DOHH2 (cell line): ENCODE data around the gene TGFBR3.

Source experiments
- H3F3A ChIP-seq: fragments of 200-600 bp; sonication (generic), shearing (Covaris generic); 2 replicates; pipeline ENCODE4 v1.6.0; 2016; ENCODE audit warnings: antibody characterized with exemption, mild to moderate bottlenecking; ENCODE audit not compliant: control insufficient read depth, insufficient read depth
- H3K27ac ChIP-seq: fragments of 200-600 bp; sonication (generic); 2 replicates; pipeline ENCODE4 v1.5.1; 2014; ENCODE audit warnings: low read depth, mild to moderate bottlenecking, low read length, moderate library complexity
- H3K27me3 ChIP-seq: fragments of 200-600 bp; sonication (generic); 2 replicates; pipeline ENCODE4 v1.6.1; 2014; ENCODE audit warnings: mild to moderate bottlenecking, low read length, mixed read lengths; ENCODE audit not compliant: control insufficient read depth
- H3K36me3 ChIP-seq: fragments of 200-600 bp; sonication (generic); 2 replicates; pipeline ENCODE4 v1.6.1; 2014; ENCODE audit warnings: mild to moderate bottlenecking, low read length, moderate library complexity, mixed read lengths; ENCODE audit not compliant: control insufficient read depth
- H3K4me1 ChIP-seq: fragments of 200-600 bp; sonication (generic); 2 replicates; pipeline ENCODE4 v1.6.1; 2014; ENCODE audit warnings: mild to moderate bottlenecking, low read length, mixed read lengths; ENCODE audit not compliant: control insufficient read depth
- H3K4me2 ChIP-seq: fragments of 200-600 bp; sonication (generic); 2 replicates; pipeline ENCODE4 v1.6.0; 2014; ENCODE audit warnings: mild to moderate bottlenecking, low read length, moderate library complexity
- H3K4me3 ChIP-seq: fragments of 200-600 bp; sonication (generic); 2 replicates; pipeline ENCODE4 v1.5.1; 2014; ENCODE audit warnings: mild to moderate bottlenecking, low read length, mixed read lengths
- H3K79me2 ChIP-seq: fragments of 200-600 bp; sonication (generic); 2 replicates; pipeline ENCODE4 v1.6.1; 2014; ENCODE audit warnings: mild to moderate bottlenecking, low read length, mixed read lengths; ENCODE audit not compliant: control insufficient read depth
- H3K9me2 ChIP-seq: fragments of 200-600 bp; sonication (generic); replicated peaks from 2 replicates; pipeline ENCODE4 v1.6.1; 2014; ENCODE audit warnings: mild to moderate bottlenecking, low read length, mixed read lengths; ENCODE audit not compliant: control insufficient read depth
- H3K9me3 ChIP-seq: fragments of 200-600 bp; sonication (generic); 2 replicates; pipeline ENCODE4 v1.6.1; 2014; ENCODE audit warnings: antibody characterized with exemption, low read length, mixed read lengths; ENCODE audit not compliant: control insufficient read depth, insufficient read depth
- H4K20me1 ChIP-seq: fragments of 200-600 bp; sonication (generic); 2 replicates; pipeline ENCODE4 v1.6.0; 2014; ENCODE audit warnings: low read depth, mild to moderate bottlenecking, antibody characterized with exemption, low read length, moderate library complexity; ENCODE audit not compliant: control insufficient read depth, insufficient read depth
- CTCF ChIP-seq: fragments of 200-600 bp; sonication (generic); IDR thresholded peaks from one replicate; pipeline ENCODE4 v1.5.1; 2014; ENCODE audit warnings: antibody characterized with exemption, mild to moderate bottlenecking, low read depth, low read length; ENCODE audit not compliant: poor library complexity, severe bottlenecking
- EZH2phosphoT487 ChIP-seq: fragments of 200-600 bp; sonication (generic); IDR thresholded peaks from 2 replicates; pipeline ENCODE4 v1.6.1; 2017; ENCODE audit warnings: borderline replicate concordance, mild to moderate bottlenecking, antibody characterized with exemption, low read length, moderate library complexity, mixed read lengths

TGFBR3 gene

GRCh38 chr1:91829293-91830153, 56.4 kb downstream of the TGFBR3 start:
- no peaks in the 10 kb centered on the region for H3K4me1 ChIP-seq
- no peak overlapping the region for H3K4me2 ChIP-seq
- H3F3A ChIP-seq, result no peaks in the 10 kb centered on the region

DNA sequence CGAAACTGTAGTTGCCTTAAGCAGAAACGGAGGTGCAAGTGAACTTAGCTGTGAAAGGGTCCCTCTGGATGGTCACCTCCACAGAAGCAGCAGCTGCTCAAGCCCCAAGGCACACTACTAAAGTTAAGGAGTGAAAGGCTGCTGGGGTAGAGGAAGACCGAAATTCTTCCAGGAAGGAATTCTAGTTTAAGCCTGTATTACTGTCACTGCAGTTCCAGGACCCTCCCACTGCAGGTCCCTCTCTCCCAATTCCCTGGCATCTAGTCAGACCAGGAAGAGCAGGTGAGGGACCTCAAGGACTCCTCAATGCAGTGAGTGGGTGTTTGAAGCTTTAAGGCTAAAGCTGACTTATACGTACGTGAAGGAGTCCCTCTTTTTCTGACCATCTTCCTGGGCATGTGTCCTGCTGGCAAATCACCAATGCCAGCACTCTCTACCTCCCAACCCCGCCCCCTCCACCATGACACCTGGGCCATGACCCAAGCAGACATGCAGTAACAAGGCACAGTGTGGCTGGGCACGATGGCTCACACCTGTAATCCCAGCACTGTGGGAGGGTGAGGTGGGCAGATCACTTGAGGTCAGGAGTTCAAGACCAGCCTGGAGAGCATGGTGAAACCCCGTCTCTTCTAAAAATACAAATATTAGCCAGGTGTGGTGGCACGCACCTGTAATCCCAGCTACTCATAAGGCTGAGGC, 57.2 kb downstream of the TGFBR3 start:
- no peaks in the 10 kb centered on the region for H3K27me3 ChIP-seq
- H3K27ac ChIP-seq, result no peak overlapping the region
- no peaks in the 10 kb centered on the region for H3K9me3 ChIP-seq
- no peaks in the 10 kb centered on the region for H3K79me2 ChIP-seq
- no peak overlapping the region for H3K4me3 ChIP-seq
- no peaks in the 10 kb centered on the region for H3K36me3 ChIP-seq
- no peaks in the 10 kb centered on the region for H3F3A ChIP-seq
- no peak overlapping the region for H3K4me2 ChIP-seq
- H3K4me1 ChIP-seq, result no peaks in the 10 kb centered on the region
- no peaks in the 10 kb centered on the region for H3K9me2 ChIP-seq
- TF ChIP-seq CTCF (no peak), EZH2phosphoT487 (no peak)
- H4K20me1 ChIP-seq, result no peaks in the 10 kb centered on the region

More at GRCh38 chr1:91829293-91830153, 56.4 kb downstream of the TGFBR3 start:
- Histone ChIP-seq H3K79me2 (no peaks in the 10 kb centered on the region), H3K9me3 (no peaks in the 10 kb centered on the region), H3K27me3 (no peaks in the 10 kb centered on the region), H3K4me3 (no peak overlapping the region), H3K36me3 (no peaks in the 10 kb centered on the region), H3K27ac (no peak overlapping the region), H3K9me2 (no peaks in the 10 kb centered on the region), H4K20me1 (no peaks in the 10 kb centered on the region)
- no peak for TF ChIP-seq CTCF
- TF ChIP-seq EZH2phosphoT487, result no peak

GRCh38 chr1:91827459-91828321, 58.3 kb downstream of the TGFBR3 start:
- Histone ChIP-seq H3K79me2 (no peaks in the 10 kb centered on the region), H3K4me1 (no peaks in the 10 kb centered on the region), H3K9me2 (no peaks in the 10 kb centered on the region), H3F3A (no peaks in the 10 kb centered on the region), H3K27me3 (no peaks in the 10 kb centered on the region), H3K4me2 (no peak overlapping the region), H4K20me1 (no peaks in the 10 kb centered on the region), H3K36me3 (no peaks in the 10 kb centered on the region), H3K27ac (no peak overlapping the region), H3K9me3 (no peaks in the 10 kb centered on the region), H3K4me3 (no peak overlapping the region)
- TF ChIP-seq EZH2phosphoT487, result no peak
- TF ChIP-seq CTCF, result no peak
